VCaP (cell line): Measurements from ENCODE around the gene TBCC.

ENCODE experiments used
- H3K27ac ChIP-seq: fragments of 450-650 bp; 2 replicates; pipeline ENCODE4 v1.5.1; 2017
- CTCF ChIP-seq: fragments of 450-650 bp; conservative IDR thresholded peaks from 2 replicates; pipeline ENCODE4 v1.5.1; 2017; ENCODE audit warnings: mild to moderate bottlenecking, moderate library complexity

The TBCC gene

GRCh38 chr6:42769051-42769450 is 23.1 kb upstream of the TBCC start:
- TF ChIP-seq CTCF = no peak
- H3K27ac ChIP-seq = no peak overlapping the region

GRCh38 chr6:42766163-42766670 is 20.3 kb upstream of the TBCC start:
- TF ChIP-seq CTCF = no peak
- no peak overlapping the region for H3K27ac ChIP-seq

- TF ChIP-seq CTCF = no peak
- no peak overlapping the region for H3K27ac ChIP-seq
These were observed 19.2 kb upstream of the TBCC start for GRCh38 chr6:42764911-42765648.

GRCh38 chr6:42762950-42763349 is 17.0 kb upstream of the TBCC start:
- H3K27ac ChIP-seq = no peak overlapping the region
- no peak for TF ChIP-seq CTCF

- TF ChIP-seq CTCF = no peak
- H3K27ac ChIP-seq = no peak overlapping the region
These were observed 16.5 kb upstream of the TBCC start for GRCh38 chr6:42762426-42762859.

GRCh38 chr6:42761287-42762067 is 15.6 kb upstream of the TBCC start:
- H3K27ac ChIP-seq = no peak overlapping the region
- no peak for TF ChIP-seq CTCF

- TF ChIP-seq CTCF = no peak
These were observed 13.0 kb upstream of the TBCC start for GRCh38 chr6:42758756-42759430.

More at GRCh38 chr6:42758756-42759430, 13.0 kb upstream of the TBCC start:
- no peak overlapping the region for H3K27ac ChIP-seq
